ENCODE results near the gene CYB5R2. TPM values are rescaled to one million over a fixed set of nuclear protein-coding genes. Genes with fewer than 3 reads are reported as not detected.

Gene CYB5R2
- polyA plus RNA-seq, 1 donor from 2014 or later, result 9.3 TPM

DNA sequence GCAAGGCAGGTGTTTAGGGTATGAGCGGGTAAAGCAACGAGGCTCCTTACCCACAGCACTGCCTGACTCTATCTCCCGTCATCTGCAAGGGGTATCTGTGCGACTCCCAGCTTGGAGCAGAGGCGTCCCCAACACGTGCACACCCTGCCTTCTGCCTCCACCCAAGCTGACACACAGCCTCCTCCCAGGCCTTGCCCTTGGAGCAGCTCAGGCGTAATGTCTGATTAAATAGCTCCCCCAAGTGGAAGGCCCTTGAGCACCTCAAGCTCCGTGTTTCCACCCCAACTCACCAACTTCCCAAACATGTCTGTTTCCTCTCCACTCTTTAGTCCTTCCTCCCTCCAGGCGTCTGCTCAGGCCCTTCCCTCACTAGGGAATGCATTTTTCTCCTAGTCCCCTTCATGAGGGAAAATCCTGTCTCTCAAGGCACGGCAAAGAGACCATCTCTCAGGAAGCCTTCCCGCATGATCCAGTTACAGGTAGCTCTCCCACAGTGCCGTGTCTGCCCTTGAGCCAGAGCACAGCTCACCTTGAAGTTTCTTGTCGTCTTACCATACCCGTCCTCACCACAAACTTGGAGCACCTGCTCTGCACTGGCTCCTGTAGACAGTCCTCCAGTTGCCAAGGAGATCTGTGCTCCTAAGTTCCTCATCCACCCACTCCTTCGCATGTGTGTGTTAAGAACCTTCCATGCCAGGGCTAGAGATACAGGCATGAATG lies 15.8 kb downstream of the CYB5R2 start:
- H3K4me3 Mint-ChIP-seq, result no peak overlapping the region
- H3K36me3 Mint-ChIP-seq, result peaks cover 8% of the 10 kb centered on the region
- no peaks in the 10 kb centered on the region for H3K9me3 Mint-ChIP-seq
- peak overlapping the region in 2 of 3 donors; percentile 9 to 78 for H3K27ac Mint-ChIP-seq
- no peaks in the 10 kb centered on the region for H3K4me1 Mint-ChIP-seq
- no peaks in the 10 kb centered on the region for H3K27me3 Mint-ChIP-seq

DNA sequence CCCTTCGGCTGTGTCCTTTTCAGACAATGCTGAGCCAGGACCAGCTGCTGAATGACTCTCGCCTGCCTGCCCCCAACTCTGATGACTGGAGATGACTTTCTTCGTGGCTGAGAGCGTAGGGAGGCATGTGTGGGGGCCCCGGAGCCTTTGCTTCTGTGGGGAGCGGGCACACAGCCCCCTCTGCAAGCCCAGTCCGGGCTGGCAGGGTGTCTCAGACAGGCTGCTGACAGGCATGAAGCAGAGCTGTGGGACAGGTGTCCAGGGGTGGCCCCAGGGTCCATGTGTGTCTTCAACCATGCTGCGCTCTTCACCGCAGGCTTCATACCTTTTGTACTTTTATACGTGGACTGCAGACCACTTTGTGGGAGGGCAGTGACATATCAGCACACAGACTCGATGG lies 16.6 kb downstream of the CYB5R2 start:
- no peaks in the 10 kb centered on the region for H3K27me3 Mint-ChIP-seq
- H3K4me3 Mint-ChIP-seq, result no peak overlapping the region
- peaks cover 8% of the 10 kb centered on the region for H3K36me3 Mint-ChIP-seq
- no peak overlapping the region for H3K27ac Mint-ChIP-seq
- H3K4me1 Mint-ChIP-seq, result no peaks in the 10 kb centered on the region
- H3K9me3 Mint-ChIP-seq, result no peaks in the 10 kb centered on the region

DNA sequence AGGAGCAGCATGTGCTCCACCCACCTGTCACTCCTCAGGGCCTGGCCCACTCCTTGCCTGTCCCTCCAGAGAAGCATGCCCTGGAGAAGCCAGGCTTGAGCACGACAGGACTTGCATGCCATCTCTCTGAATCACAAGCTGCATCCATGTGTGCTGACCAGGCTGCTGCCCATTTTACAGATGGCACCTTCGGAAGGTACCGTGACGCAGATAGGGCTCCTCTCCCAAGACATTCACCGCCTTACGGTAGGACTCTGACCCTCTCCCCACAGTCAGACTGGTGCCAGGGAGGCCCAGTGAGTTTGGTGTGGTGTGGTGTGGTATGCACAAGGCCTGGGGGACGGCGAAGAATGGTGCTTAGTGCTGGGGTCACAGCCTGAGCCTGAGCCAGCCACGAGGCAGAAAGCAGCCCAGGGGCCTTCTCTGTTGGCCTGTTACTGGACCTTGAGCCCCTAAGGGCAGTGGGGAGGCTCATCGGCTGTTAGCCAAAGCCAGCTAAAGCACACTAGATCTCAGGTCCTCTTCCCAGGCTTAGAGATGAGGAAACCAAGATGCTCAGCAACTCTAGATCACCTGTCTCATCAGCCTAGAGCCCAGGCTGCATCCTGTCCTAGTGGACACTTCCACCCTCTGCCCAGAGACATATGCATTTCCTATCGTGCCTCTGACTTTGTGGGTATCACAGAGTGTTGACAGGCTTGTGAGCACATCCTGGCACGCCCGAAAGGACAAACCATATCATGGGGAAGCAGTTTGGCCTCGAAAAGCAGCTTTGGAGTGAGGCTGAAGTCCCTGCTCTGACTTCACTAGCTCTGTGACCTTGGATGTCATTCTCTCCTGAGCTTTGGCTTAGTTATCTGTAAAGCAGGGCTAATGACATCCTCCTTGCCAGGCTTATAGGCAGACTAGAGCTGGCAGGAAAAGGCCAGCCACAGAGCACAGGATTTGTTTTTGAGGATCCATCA lies 17.8 kb downstream of the CYB5R2 start:
- Mint-ChIP-seq H3K27ac (no peak overlapping the region), H3K4me3 (no peak overlapping the region), H3K27me3 (no peaks in the 10 kb centered on the region), H3K36me3 (peaks cover 8% of the 10 kb centered on the region), H3K9me3 (no peaks in the 10 kb centered on the region), H3K4me1 (no peaks in the 10 kb centered on the region)

DNA sequence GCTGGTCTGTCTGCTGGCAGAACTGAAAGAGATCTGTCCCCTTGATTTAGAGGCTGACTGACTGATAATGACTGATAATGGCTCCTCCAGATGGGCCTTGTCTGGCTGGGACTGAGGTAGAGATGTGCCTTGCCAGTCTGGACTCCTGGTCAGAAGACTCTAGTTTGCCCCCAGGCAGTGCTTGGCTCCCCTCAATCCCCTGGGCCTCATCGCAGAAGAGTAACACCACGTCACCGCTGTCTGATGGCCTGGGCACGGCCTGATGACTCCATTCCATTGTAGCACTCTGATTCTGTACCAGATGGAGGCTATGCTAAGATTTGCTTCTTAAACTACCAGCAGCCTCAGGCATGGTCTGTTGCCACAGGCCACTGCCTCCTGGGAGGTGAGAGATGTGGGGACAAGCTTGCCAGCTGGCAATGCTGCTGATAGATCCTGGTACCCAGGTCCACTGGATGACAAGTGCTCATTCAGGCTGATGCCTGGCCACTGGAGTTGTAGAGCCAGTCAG lies 19.1 kb downstream of the CYB5R2 start:
- no peaks in the 10 kb centered on the region for H3K9me3 Mint-ChIP-seq
- H3K4me3 Mint-ChIP-seq, result no peak overlapping the region
- H3K27ac Mint-ChIP-seq, result no peak overlapping the region
- no peaks in the 10 kb centered on the region for H3K27me3 Mint-ChIP-seq
- H3K4me1 Mint-ChIP-seq, result no peaks in the 10 kb centered on the region
- peaks cover 8% of the 10 kb centered on the region for H3K36me3 Mint-ChIP-seq

DNA sequence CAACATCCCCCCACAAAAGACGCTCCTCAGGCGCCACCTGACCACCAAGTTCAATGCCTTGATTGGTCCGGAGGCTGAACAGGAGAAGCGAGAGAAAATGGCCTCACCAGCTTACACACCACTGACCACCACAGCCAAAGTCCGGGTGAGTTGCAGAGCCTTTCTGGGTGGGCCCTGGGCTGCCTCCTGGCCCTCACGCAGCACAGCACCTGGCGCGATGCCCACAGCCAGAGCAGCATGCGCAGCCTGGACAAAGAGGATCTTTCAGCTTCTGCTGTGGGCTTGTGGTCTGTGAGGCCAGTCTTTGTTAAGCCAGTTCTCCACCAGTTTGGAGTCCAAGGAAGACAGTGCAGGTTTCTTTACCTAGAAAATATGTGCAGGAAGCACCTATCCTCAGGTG lies 21.6 kb downstream of the CYB5R2 start:
- Mint-ChIP-seq H3K36me3 (peaks cover 4% of the 10 kb centered on the region), H3K4me1 (no peaks in the 10 kb centered on the region), H3K4me3 (no peak overlapping the region), H3K9me3 (no peaks in the 10 kb centered on the region), H3K27ac (no peak overlapping the region), H3K27me3 (no peaks in the 10 kb centered on the region)

DNA sequence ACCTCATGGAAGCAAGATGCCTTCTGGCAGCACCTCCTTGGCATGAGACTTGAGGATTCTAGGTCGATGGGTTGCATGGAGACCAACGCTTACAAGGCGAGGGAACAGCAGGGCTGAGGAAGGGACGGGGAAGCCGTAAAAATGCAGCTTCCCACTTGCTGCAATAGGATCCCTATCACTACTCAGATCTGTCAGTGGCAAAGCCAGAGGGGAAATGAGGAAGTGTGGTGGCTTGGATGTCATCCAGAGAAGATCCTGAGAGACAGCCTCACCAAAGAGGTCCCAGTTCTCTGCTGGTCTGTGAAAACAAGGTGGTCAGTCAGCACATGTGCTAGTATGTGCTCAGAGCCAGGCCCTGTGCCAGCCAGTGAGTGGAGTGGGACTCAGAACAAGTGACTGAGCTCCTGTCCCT lies 22.2 kb downstream of the CYB5R2 start:
- no peak overlapping the region for H3K27ac Mint-ChIP-seq
- H3K9me3 Mint-ChIP-seq, result no peaks in the 10 kb centered on the region
- no peaks in the 10 kb centered on the region for H3K27me3 Mint-ChIP-seq
- H3K4me3 Mint-ChIP-seq, result no peak overlapping the region
- peaks cover 4% of the 10 kb centered on the region for H3K36me3 Mint-ChIP-seq
- no peaks in the 10 kb centered on the region for H3K4me1 Mint-ChIP-seq

DNA sequence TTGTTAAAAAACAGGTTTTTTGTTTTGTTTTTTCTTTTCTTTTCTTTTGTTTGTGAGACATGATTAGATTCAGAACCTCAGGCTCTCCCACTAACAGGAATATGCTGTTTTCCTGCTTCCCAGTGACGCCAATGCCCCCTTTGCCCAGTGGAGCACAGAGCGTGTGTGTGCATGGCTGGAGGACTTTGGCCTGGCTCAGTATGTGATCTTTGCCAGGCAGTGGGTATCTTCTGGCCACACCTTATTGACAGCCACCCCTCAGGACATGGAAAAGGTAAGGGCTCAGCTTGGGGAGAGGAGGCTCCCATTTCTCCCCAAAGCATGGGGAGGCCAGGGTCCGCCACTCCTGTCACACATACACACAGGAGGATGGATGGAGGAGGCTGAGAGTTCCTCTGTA lies 25.0 kb downstream of the CYB5R2 start:
- Mint-ChIP-seq H3K4me3 (no peak overlapping the region), H3K36me3 (peaks cover 2% of the 10 kb centered on the region), H3K4me1 (no peaks in the 10 kb centered on the region), H3K27ac (no peak overlapping the region), H3K27me3 (no peaks in the 10 kb centered on the region), H3K9me3 (no peaks in the 10 kb centered on the region)

DNA sequence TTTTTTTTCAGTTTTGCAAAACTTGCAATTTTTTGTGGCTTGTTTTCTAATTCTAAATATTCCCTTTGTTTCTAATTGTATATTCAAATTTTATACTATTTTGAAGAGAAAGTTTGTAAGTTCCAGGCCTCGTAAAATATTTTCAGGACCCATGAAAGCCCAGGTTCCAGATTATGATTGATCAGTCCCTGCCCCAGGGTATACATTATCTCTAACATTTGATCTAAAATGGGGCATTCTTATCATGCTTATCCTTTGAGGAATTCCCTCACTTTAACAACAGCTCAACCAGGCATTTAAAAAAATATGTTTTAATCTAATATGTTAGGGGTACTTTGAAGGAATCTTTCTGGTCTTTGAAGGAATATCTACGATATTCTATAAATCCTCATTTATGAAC lies 26.4 kb downstream of the CYB5R2 start:
- H3K4me1 Mint-ChIP-seq, result no peaks in the 10 kb centered on the region
- H3K9me3 Mint-ChIP-seq, result no peaks in the 10 kb centered on the region
- no peaks in the 10 kb centered on the region for H3K27me3 Mint-ChIP-seq
- H3K36me3 Mint-ChIP-seq, result peaks cover 2% of the 10 kb centered on the region
- H3K27ac Mint-ChIP-seq, result no peak overlapping the region
- H3K4me3 Mint-ChIP-seq, result no peak overlapping the region

DNA sequence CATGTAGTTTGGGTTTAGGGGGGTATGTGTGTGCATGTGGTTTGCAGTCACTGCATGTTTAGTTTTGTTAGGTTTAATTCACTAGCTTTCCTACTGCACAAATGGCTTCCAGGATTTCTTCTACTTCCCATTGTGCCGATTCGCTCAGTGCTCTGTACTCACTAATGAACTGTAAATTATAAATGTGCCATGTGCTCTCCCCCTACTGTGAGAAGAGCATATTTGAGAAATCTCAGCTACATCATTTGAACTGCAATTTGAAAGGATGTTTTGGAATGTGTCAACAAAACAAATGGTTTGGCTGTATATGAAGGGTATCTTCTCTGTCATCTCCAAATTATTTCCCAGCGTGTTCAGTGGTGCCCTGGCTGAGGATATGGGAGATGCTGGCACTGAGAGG lies 28.1 kb downstream of the CYB5R2 start:
- no peaks in the 10 kb centered on the region for H3K9me3 Mint-ChIP-seq
- no peak overlapping the region for H3K27ac Mint-ChIP-seq
- H3K27me3 Mint-ChIP-seq, result no peaks in the 10 kb centered on the region
- H3K4me1 Mint-ChIP-seq, result no peaks in the 10 kb centered on the region
- H3K36me3 Mint-ChIP-seq, result peaks cover 5% of the 10 kb centered on the region
- no peak overlapping the region for H3K4me3 Mint-ChIP-seq

DNA sequence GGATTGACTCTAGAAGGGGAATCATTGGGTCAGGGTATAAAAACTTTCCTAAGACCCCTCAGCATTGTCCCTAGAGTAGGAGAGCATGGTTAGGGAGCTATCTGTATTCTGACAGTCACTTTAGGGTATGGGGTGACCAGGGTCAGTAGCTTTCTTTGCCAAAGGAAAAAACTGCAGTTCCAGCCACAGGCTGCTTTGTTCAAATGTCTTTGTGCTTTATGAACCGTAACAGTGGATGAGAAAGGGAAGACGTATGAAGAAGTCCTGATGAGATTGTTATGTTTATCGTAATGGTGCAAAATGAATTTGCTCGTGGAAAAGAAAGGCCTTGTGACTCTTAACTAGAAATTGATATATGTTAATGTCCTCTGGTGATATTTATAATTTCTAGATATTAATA lies 30.0 kb downstream of the CYB5R2 start:
- Mint-ChIP-seq H3K27me3 (no peaks in the 10 kb centered on the region), H3K4me3 (no peak overlapping the region), H3K27ac (no peak overlapping the region), H3K4me1 (peaks cover 5 to 9% (median 5%) of the 10 kb centered on the region in 3 donors), H3K9me3 (no peaks in the 10 kb centered on the region), H3K36me3 (peaks cover 5% of the 10 kb centered on the region)

- no peaks in the 10 kb centered on the region for H3K9me3 Mint-ChIP-seq
- peaks cover 5 to 10% (median 5%) of the 10 kb centered on the region in 3 donors for H3K4me1 Mint-ChIP-seq
- no peak overlapping the region for H3K4me3 Mint-ChIP-seq
- H3K27ac Mint-ChIP-seq, result no peak overlapping the region
- H3K27me3 Mint-ChIP-seq, result no peaks in the 10 kb centered on the region
- peaks cover 6% of the 10 kb centered on the region for H3K36me3 Mint-ChIP-seq
Measured at GRCh38 chr11:7642747-7643146, 30.6 kb downstream of the CYB5R2 start.

DNA sequence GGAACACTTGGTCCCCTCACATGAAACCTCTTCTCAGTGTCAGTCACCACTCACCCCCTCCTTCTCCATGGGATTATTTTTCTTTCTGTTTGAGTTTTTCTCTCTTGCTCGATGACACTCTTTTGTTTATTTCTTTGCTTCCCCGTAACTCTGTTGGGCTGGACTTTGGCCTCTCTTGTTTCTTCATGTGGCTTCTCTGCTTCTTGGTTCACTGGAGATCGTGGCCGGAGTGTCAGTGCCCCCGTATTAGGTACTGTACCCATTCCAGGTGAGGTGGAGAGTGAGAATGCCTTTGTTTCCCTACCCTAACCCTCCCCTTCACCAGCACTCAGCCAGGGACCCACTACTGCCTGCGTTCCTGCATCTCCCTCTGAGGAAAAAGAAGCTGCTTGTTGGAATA lies 32.5 kb downstream of the CYB5R2 start:
- H3K9me3 Mint-ChIP-seq, result no peaks in the 10 kb centered on the region
- H3K27ac Mint-ChIP-seq, result no peak overlapping the region
- H3K27me3 Mint-ChIP-seq, result no peaks in the 10 kb centered on the region
- H3K4me3 Mint-ChIP-seq, result no peak overlapping the region
- H3K4me1 Mint-ChIP-seq, result peaks cover 5 to 10% (median 5%) of the 10 kb centered on the region in 3 donors
- peaks cover 7% of the 10 kb centered on the region for H3K36me3 Mint-ChIP-seq

DNA sequence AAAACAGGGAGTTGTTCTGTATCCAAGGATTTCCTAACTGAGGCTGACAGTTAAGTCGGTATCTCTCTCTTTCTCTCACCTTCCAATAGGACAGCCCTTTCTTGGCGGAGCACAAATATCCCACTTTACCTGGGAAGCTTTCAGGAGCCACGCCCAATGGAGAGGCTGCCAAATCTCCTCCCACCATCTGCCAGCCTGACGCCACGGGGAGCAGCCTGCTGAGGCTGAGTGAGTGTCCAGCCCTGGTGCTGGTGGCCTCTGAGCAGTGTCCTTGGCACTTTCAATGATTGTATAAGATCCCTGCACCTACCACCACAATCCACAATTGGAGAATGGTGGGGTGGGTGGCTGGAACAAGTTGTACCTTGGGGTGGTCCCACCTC lies 33.7 kb downstream of the CYB5R2 start:
- Mint-ChIP-seq H3K27ac (no peak overlapping the region), H3K4me1 (peaks cover 5 to 10% (median 5%) of the 10 kb centered on the region in 3 donors), H3K9me3 (no peaks in the 10 kb centered on the region), H3K27me3 (no peaks in the 10 kb centered on the region), H3K4me3 (no peak overlapping the region), H3K36me3 (peaks cover 9% of the 10 kb centered on the region)

- Mint-ChIP-seq H3K4me1 (peaks cover 5 to 10% (median 5%) of the 10 kb centered on the region in 3 donors), H3K27me3 (no peaks in the 10 kb centered on the region), H3K36me3 (peaks cover 7% of the 10 kb centered on the region), H3K27ac (peak overlapping the region; percentile 9 to 45 (median 15)), H3K9me3 (no peaks in the 10 kb centered on the region), H3K4me3 (no peak overlapping the region)
Measured at GRCh38 chr11:7638710-7639642, 34.3 kb downstream of the CYB5R2 start.
